ENCODE measurements around the gene PREP.

GRCh38 chr6:105433723-105434122 lies 30.8 kb upstream of the PREP start:
- TF ChIP-seq POLR2AphosphoS5 (IDR thresholded peaks at IDR 0.05) (no peak), CTCF (IDR thresholded peaks at IDR 0.05) (no peak), POLR2A (IDR thresholded peaks at IDR 0.05) (no peak)
